Keratinocyte (primary cell): ENCODE results near the gene ITGB5. TPM values are rescaled to one million over a fixed set of nuclear protein-coding genes. Genes with fewer than 3 reads are reported as not detected.

Source experiments
- DNase-seq: peaks from one replicate; pipeline ENCODE4 v3.0.0-alpha.2; 2011; ENCODE audit warnings: low read depth, missing footprints, low spot score
- FAIRE-seq: peaks from 2 replicates; lab custom pipeline; 2011; peaks lifted over from hg19 to GRCh38; lab: Jason Lieb, UNC
- H2AFZ ChIP-seq: 2 replicates; pipeline ENCODE4 v1.6.0; 2012; ENCODE audit warnings: low read length, control low read depth, inconsistent platforms; ENCODE audit not compliant: control insufficient read depth
- H3K27ac ChIP-seq: 2 replicates; pipeline ENCODE4 v1.5.1; 2011; ENCODE audit warnings: low read length; ENCODE audit not compliant: control insufficient read depth, insufficient read depth
- H3K27me3 ChIP-seq: 3 replicates; pipeline ENCODE4 v1.6.0; 2011; ENCODE audit warnings: low read length; ENCODE audit not compliant: control insufficient read depth, insufficient read depth; ENCODE audit errors: extremely low read depth
- H3K36me3 ChIP-seq, 2 experiments: 2 replicates in 1 of 2; 3 replicates in 1 of 2; pipeline ENCODE4 v1.5.1; 2011; ENCODE audit warnings: low read length in 2 of 2, mild to moderate bottlenecking in 1 of 2; ENCODE audit not compliant: control insufficient read depth in 2 of 2, insufficient read depth in 2 of 2; ENCODE audit errors: extremely low read depth in 1 of 2
- H3K4me1 ChIP-seq: 3 replicates; pipeline ENCODE4 v1.5.1; 2011; ENCODE audit warnings: low read length; ENCODE audit not compliant: control insufficient read depth, insufficient read depth; ENCODE audit errors: extremely low read depth
- H3K4me2 ChIP-seq: 3 replicates; pipeline ENCODE4 v1.6.0; 2011; ENCODE audit warnings: low read depth, low read length; ENCODE audit not compliant: control insufficient read depth, insufficient read depth; ENCODE audit errors: extremely low read depth
- H3K4me3 ChIP-seq, 3 experiments: fragments of 200-600 bp in 1 of 3; sonication (generic) in 1 of 3; 2 replicates in 2 of 3; 3 replicates in 1 of 3; pipeline ENCODE4 v1.5.1; 2011 to 2016; ENCODE audit warnings: low read length in 3 of 3, mild to moderate bottlenecking in 3 of 3, control low read depth in 2 of 3, inconsistent platforms in 1 of 3, low read depth in 1 of 3, mixed read lengths in 1 of 3, mixed run types in 1 of 3, moderate library complexity in 1 of 3; ENCODE audit not compliant: control insufficient read depth in 2 of 3, insufficient read depth in 2 of 3; ENCODE audit errors: extremely low read depth in 1 of 3
- H3K79me2 ChIP-seq: 2 replicates; pipeline ENCODE4 v1.6.0; 2012; ENCODE audit warnings: low read length; ENCODE audit not compliant: control insufficient read depth, insufficient read depth
- H3K9ac ChIP-seq: 3 replicates; pipeline ENCODE4 v1.6.0; 2011; ENCODE audit warnings: low read length; ENCODE audit not compliant: control insufficient read depth, insufficient read depth; ENCODE audit errors: extremely low read depth
- H3K9me1 ChIP-seq: 3 replicates; pipeline ENCODE4 v1.6.0; 2011; ENCODE audit warnings: low read length; ENCODE audit not compliant: control insufficient read depth, insufficient read depth; ENCODE audit errors: extremely low read depth
- H3K9me3 ChIP-seq: 2 replicates; pipeline ENCODE4 v1.5.1; 2012; ENCODE audit warnings: low read depth, low read length; ENCODE audit not compliant: control insufficient read depth
- H4K20me1 ChIP-seq: 3 replicates; pipeline ENCODE4 v1.6.0; 2011; ENCODE audit warnings: low read length; ENCODE audit not compliant: control insufficient read depth, insufficient read depth; ENCODE audit errors: extremely low read depth
- CTCF ChIP-seq, 3 experiments: IDR thresholded peaks in 1 of 3; conservative IDR thresholded peaks in 1 of 3; optimal IDR thresholded peaks in 1 of 3; 2 replicates in 2 of 3; 3 replicates in 1 of 3; pipeline versions ENCODE3 to v1.5.1; 2011; ENCODE audit warnings: low read length in 3 of 3, mild to moderate bottlenecking in 3 of 3, moderate library complexity in 2 of 3, control low read depth in 1 of 3, inconsistent platforms in 1 of 3; ENCODE audit not compliant: insufficient read depth in 2 of 3; ENCODE audit errors: extremely low read depth in 1 of 3
- EZH2 ChIP-seq: IDR thresholded peaks from one replicate; pipeline ENCODE4 v1.6.1; 2012; ENCODE audit warnings: inconsistent platforms, mild to moderate bottlenecking, low read length, moderate library complexity
- dilution Hi-C: fragments of 300-500 bp; cut with MboI; formaldehyde crosslinking; loops from one replicate; pipeline ENCODE4 v1.7.0; 2020; ENCODE audit warnings: low sequenced_read_pairs; ENCODE audit not compliant: extremely low pct_ligation_motif_present
- polyA plus RNA-seq, 5 experiments: library from polyadenylated mRNA; depleted of rRNA in 3 of 5; stranded (reverse) in 3 of 5; stranded (forward) in 1 of 5; unstranded in 1 of 5; fragments of >200 nt; gene quantifications; 1 replicate in 1 of 5; 2 replicates in 3 of 5; 3 replicates in 1 of 5; pipeline versions ENCODE4 v1.2.1 to v1.2.3, GENCODE V29; 2011 to 2012; ENCODE audit warnings: missing spikeins in 2 of 5, low read depth in 1 of 5, low replicate concordance in 1 of 5

Gene ITGB5
- polyA plus RNA-seq, 1 donor (not counting 4 experiments of a cell fraction or from before 2014, with no cell fraction given), result 136 TPM

DNA sequence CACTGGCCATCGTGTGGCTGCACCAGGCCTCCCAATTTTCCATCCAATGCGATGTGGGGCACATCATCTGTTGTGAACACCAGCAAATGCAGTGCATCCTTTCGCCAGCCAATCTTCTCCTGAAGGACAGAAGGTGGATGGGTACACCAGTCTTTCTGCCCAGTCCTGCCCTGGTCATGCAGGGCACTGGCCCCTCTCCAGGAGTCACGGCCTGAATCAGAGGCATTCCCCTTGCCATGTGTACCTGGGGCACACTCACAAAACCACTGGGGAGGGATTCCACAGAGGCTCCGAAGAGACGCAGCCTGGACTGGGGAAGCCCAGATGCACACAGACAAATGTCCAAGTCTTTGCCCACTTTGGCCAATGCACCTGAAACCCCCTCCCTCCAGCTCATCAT, 65.8 kb downstream of the ITGB5 start:
- no peak for FAIRE-seq
- H3K79me2 ChIP-seq, result peaks cover 7% of the 10 kb centered on the region

GRCh38 chr3:124818398-124819091, 68.6 kb downstream of the ITGB5 start:
- FAIRE-seq (no peak), DNase-seq (no peak)
- no peak overlapping the region for H2AFZ ChIP-seq
- no peak overlapping the region for H3K27ac ChIP-seq
- no peaks in the 10 kb centered on the region for H4K20me1 ChIP-seq
- no peaks in the 10 kb centered on the region for H3K4me1 ChIP-seq
- H3K9me3 ChIP-seq, result no peaks in the 10 kb centered on the region
- H3K36me3 ChIP-seq, result peaks cover 23 to 36% of the 10 kb centered on the region in 2 experiments
- TF ChIP-seq EZH2 (no peak), CTCF (optimal IDR thresholded peaks at IDR 0.05 in 1 of 3, IDR thresholded peaks at IDR 0.05 in 1 of 3, conservative IDR thresholded peaks at IDR 0.05 in 1 of 3; ENCODE audit: extremely low read depth in 1 of 3, insufficient read depth in 2 of 3, low read length in 3 of 3) (no peak)
- no peak overlapping the region for H3K4me3 ChIP-seq
- peaks cover 2% of the 10 kb centered on the region for H3K79me2 ChIP-seq
- no peaks in the 10 kb centered on the region for H3K27me3 ChIP-seq
- no peaks in the 10 kb centered on the region for H3K9me1 ChIP-seq
- H3K9ac ChIP-seq, result no peak overlapping the region
- dilution Hi-C loops, result no loop called here
- no peak overlapping the region for H3K4me2 ChIP-seq

More for the DNA sequence above, 65.8 kb downstream of the ITGB5 start:
- Histone ChIP-seq H3K4me3 (no peak overlapping the region), H3K4me2 (no peak overlapping the region), H2AFZ (no peak overlapping the region), H3K36me3 (peaks cover 16 to 25% of the 10 kb centered on the region in 2 experiments), H3K27ac (no peak overlapping the region), H3K9me1 (no peaks in the 10 kb centered on the region), H3K4me1 (peaks cover under 1% of the 10 kb centered on the region), H3K27me3 (no peaks in the 10 kb centered on the region), H3K9ac (no peak overlapping the region), H4K20me1 (no peaks in the 10 kb centered on the region), H3K9me3 (no peaks in the 10 kb centered on the region)
- TF ChIP-seq CTCF (optimal IDR thresholded peaks at IDR 0.05 in 1 of 3, IDR thresholded peaks at IDR 0.05 in 1 of 3, conservative IDR thresholded peaks at IDR 0.05 in 1 of 3; ENCODE audit: extremely low read depth in 1 of 3, insufficient read depth in 2 of 3, low read length in 3 of 3) (no peak), EZH2 (no peak)
- DNase-seq, result no peak
- dilution Hi-C loops, result no loop called here
